Brain microvascular endothelial cell (primary cell): ENCODE data around the gene PSMD2.
"Not testable (repeated sequence)": the region's sequence is repeated elsewhere in the genome, so short reads cannot be mapped to it uniquely, and the experiment has no call there.

Source experiments
- DNase-seq: peaks from one replicate; pipeline ENCODE4 v3.0.0-alpha.2; 2020
- H3K27ac ChIP-seq: fragments of 250-450 bp; sonication (Bioruptor Pico); 2 replicates; pipeline ENCODE4 v1.5.1; 2020; ENCODE audit warnings: mild to moderate bottlenecking, moderate library complexity
- H3K27me3 ChIP-seq: fragments of 250-450 bp; sonication (Bioruptor Pico); replicated peaks from 2 replicates; pipeline ENCODE4 v1.5.1; 2020; ENCODE audit warnings: mild to moderate bottlenecking
- H3K36me3 ChIP-seq: fragments of 250-450 bp; sonication (Bioruptor Pico); replicated peaks from 2 replicates; pipeline ENCODE4 v1.5.1; 2020; ENCODE audit warnings: mild to moderate bottlenecking
- H3K4me3 ChIP-seq: 2 replicates; pipeline ENCODE4 v1.5.1; 2011; ENCODE audit warnings: low read depth, mild to moderate bottlenecking, control low read depth, low read length, moderate library complexity
- in situ Hi-C: cut with HindIII; loops from 2 replicates; pipeline ENCODE4 v1.10.0; 2017; ENCODE audit warnings: low sequenced_read_pairs, low pct_ligation_motif_present
- TF ChIP-seq, protein P1 (sequence below): IDR thresholded peaks from 2 replicates; pipeline ENCODE4 v1.5.1; 2011; ENCODE audit warnings: low read depth, mild to moderate bottlenecking, moderate library complexity, low read length, control low read depth, inconsistent platforms; ENCODE audit errors: missing control alignments

The PSMD2 gene

GRCh38 chr3:184261854-184262763 lies 36.9 kb upstream of the PSMD2 start:
- Histone ChIP-seq H3K4me3 (peak overlapping the region; percentile 59), H3K27me3 (peaks cover 1% of the 10 kb centered on the region), H3K27ac (no peak overlapping the region), H3K36me3 (no peaks in the 10 kb centered on the region)
- DNase-seq, result peak; percentile 25
- TF ChIP-seq, protein P1, sequence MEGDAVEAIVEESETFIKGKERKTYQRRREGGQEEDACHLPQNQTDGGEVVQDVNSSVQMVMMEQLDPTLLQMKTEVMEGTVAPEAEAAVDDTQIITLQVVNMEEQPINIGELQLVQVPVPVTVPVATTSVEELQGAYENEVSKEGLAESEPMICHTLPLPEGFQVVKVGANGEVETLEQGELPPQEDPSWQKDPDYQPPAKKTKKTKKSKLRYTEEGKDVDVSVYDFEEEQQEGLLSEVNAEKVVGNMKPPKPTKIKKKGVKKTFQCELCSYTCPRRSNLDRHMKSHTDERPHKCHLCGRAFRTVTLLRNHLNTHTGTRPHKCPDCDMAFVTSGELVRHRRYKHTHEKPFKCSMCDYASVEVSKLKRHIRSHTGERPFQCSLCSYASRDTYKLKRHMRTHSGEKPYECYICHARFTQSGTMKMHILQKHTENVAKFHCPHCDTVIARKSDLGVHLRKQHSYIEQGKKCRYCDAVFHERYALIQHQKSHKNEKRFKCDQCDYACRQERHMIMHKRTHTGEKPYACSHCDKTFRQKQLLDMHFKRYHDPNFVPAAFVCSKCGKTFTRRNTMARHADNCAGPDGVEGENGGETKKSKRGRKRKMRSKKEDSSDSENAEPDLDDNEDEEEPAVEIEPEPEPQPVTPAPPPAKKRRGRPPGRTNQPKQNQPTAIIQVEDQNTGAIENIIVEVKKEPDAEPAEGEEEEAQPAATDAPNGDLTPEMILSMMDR, result no peak
- in situ Hi-C loops, result no loop called here

GRCh38 chr3:184262764-184263179 lies 36.3 kb upstream of the PSMD2 start:
- H3K27ac ChIP-seq, result no peak overlapping the region
- TF ChIP-seq, protein P1, result no peak
- no peak for DNase-seq
- H3K36me3 ChIP-seq, result no peaks in the 10 kb centered on the region
- in situ Hi-C loops, result no loop called here
- peaks cover 1% of the 10 kb centered on the region for H3K27me3 ChIP-seq
- H3K4me3 ChIP-seq, result peak overlapping the region; percentile 5

- H3K4me3 ChIP-seq, H3K36me3 ChIP-seq, DNase-seq, H3K27ac ChIP-seq, H3K27me3 ChIP-seq, in situ Hi-C loops: not testable (repeated sequence)
Measured at GRCh38 chr3:184267249-184267648, 31.8 kb upstream of the PSMD2 start.

- no peak overlapping the region for H3K4me3 ChIP-seq
- DNase-seq, result no peak
- H3K36me3 ChIP-seq, result no peaks in the 10 kb centered on the region
- TF ChIP-seq, protein P1, result no peak
- peaks cover 20% of the 10 kb centered on the region for H3K27me3 ChIP-seq
- H3K27ac ChIP-seq, result no peak overlapping the region
- in situ Hi-C loops, result no loop called here
Measured at GRCh38 chr3:184272269-184272668, 26.8 kb upstream of the PSMD2 start.

DNA sequence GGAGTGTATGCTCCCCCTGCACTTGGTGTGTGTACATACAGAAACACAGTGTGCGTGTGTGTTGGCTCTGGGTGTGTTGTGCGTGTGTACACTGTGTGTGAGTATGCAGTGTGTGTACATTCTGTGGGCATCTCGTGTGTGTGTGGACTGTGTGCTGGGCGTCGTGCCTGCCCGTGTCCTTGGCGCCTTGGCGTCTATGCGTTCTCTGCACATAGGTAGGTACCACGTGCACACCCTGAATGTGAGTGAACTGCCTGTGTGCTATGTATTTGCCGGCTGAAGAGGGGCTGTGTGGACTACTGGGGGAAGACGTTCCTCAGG lies 23.7 kb upstream of the PSMD2 start:
- TF ChIP-seq, protein P1, result no peak
- Histone ChIP-seq H3K4me3 (no peak overlapping the region), H3K27ac (no peak overlapping the region), H3K36me3 (no peaks in the 10 kb centered on the region), H3K27me3 (peaks cover 21% of the 10 kb centered on the region)
- in situ Hi-C loops, result no loop called here
- no peak for DNase-seq

DNA sequence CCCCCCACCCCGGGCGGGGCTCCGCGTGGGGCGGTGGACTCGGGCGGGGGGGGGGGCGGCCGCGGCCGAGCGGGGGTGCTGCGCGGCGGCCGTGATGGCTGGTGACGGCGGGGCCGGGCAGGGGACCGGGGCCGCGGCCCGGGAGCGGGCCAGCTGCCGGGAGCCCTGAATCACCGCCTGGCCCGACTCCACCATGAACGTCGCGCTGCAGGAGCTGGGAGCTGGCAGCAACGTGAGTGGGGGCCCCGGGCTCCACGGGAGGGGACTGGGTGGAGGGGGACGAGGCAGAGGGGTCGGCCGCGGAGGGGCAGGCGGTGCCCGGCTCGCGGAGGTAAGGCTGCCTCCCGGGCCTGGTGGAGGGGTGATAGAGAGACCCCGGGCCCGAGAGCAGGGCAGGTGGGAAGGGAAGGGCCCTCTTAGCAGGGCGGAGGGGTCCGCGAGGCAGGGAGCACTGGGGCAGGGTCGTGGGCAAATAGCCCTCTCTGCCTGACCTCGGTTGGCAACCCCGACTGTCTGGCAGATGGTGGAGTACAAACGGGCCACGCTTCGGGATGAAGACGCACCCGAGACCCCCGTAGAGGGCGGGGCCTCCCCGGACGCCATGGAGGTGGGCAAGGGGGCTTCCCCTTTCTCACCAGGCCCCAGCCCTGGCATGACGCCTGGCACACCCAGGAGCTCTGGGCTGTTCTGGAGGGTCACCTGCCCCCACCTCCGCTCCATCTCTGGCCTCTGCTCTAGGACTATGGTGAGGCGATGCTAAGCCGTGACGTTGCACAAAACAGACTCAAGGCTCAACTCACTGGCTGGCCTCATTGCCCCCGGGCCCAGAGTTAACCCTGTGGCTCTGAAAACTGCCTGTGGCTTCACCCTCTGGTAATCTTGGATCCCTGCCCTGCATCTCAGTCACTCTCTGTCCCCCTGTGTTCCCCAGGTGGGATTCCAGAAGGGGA lies 22.8 kb upstream of the PSMD2 start, which contains the start of gene ECE2:
TSS of gene ECE2 (plus strand) at position 62 of the 950 bp plus-strand sequence. CDS start at position 194, 132 bp downstream.
- no peak for DNase-seq
- in situ Hi-C loops, result no loop called here
- Histone ChIP-seq H3K36me3 (no peaks in the 10 kb centered on the region), H3K27ac (no peak within 1 kb of the TSS), H3K27me3 (peaks cover 21% of the 10 kb centered on the region), H3K4me3 (no peak within 1 kb of the TSS)
- TF ChIP-seq, protein P1, result no peak
